Right lobe of liver (tissue), 6 donors: ENCODE results near the gene AVPR1B. TPM values are rescaled to one million over a fixed set of nuclear protein-coding genes. Genes with fewer than 3 reads are reported as not detected.

Source experiments
- ATAC-seq, 4 donors: fragments of 200-7000 bp; cut with Tn5 transposase; one replicate each; pipeline ENCODE4 v1.9.1; 2020; ENCODE audit warnings: mild to moderate bottlenecking in 4 of 4, moderate library complexity in 4 of 4
- DNase-seq, 3 donors: peaks; one replicate each; pipeline ENCODE4 v3.0.0-alpha.2; 2020
- H3K27ac ChIP-seq, 3 donors: fragments of 200-600 bp; one replicate each; pipeline ENCODE4 v1.8.0; 2022
- H3K27me3 ChIP-seq, 2 donors: fragments of 200-600 bp; one replicate each; pipeline ENCODE4 v1.8.0; 2022
- H3K36me3 ChIP-seq, 4 donors: fragments of 200-600 bp; sonication (generic) in 1 of 4; one replicate each; pipeline versions ENCODE4 v1.5.1 to v1.8.0; 2017 to 2022; ENCODE audit warnings: control low read depth in 1 of 4
- H3K4me1 ChIP-seq, 4 donors: fragments of 200-600 bp; sonication (generic) in 1 of 4; one replicate each; pipeline versions ENCODE4 v1.5.1 to v1.8.0; 2017 to 2022; ENCODE audit warnings: control low read depth in 1 of 4
- H3K4me3 ChIP-seq, 3 donors: fragments of 200-600 bp; one replicate each; pipeline ENCODE4 v1.8.0; 2022
- H3K9me3 ChIP-seq, 4 donors: fragments of 200-600 bp; sonication (generic) in 1 of 4; one replicate each; pipeline versions ENCODE4 v1.5.1 to v1.8.0; 2017 to 2022; ENCODE audit warnings: control low read depth in 1 of 4
- CTCF ChIP-seq, 4 donors: fragments of 200-600 bp in 3 of 4; fragments of 450-650 bp in 1 of 4; IDR thresholded peaks; one replicate each; pipeline versions ENCODE4 v1.5.1 to v1.8.0; 2016 to 2022; ENCODE audit warnings: antibody characterized with exemption in 4 of 4, mild to moderate bottlenecking in 2 of 4
- POLR2A ChIP-seq: fragments of 450-650 bp; IDR thresholded peaks from one replicate; pipeline ENCODE4 v1.6.1; 2017; ENCODE audit warnings: antibody characterized with exemption, mild to moderate bottlenecking
- WGBS: methylation state at CpG from one replicate; pipeline ENCODE4 v1.1.6; 2018; ENCODE audit warnings: low coverage, low lambda C conversion rate; ENCODE audit not compliant: insufficient coverage; ENCODE audit errors: missing lambda C conversion rate; 5-methylcytosine and 5-hydroxymethylcytosine counted together
- intact Hi-C, 2 donors: fragments of 100-400 bp; cut with DNase I; formaldehyde crosslinking; loops; one replicate each; pipeline versions ENCODE4 v1.11.2 to v1.14.1; 2022
- total RNA-seq, 6 experiments: library from RNA; depleted of rRNA in 2 of 6; stranded (reverse); fragments of >200 nt in 2 of 6; fragmentation: NEBNext Ultra II Directional in 3 of 6; extraction: Animal tissue kit (Norgen Biotek cat#: 25700) in 3 of 6; gene quantifications; one replicate each; pipeline versions ENCODE4 v1.1.0 to v1.2.4, GENCODE V29; 2016 to 2023
- donor health status: DM: no; HTN: yes; CAD: no.
- donor health status: DM: no; HTN: no; CAD: no.
- donor health status: DM: no; HTN: no; CAD: no.
- donor health status: DM: no; HTN: yes; CAD: no.
- donor health status: DM: no; HTN: yes; CAD: no.

The AVPR1B gene
- total RNA-seq, 6 experiments from 2014 or later, result not detected

DNA sequence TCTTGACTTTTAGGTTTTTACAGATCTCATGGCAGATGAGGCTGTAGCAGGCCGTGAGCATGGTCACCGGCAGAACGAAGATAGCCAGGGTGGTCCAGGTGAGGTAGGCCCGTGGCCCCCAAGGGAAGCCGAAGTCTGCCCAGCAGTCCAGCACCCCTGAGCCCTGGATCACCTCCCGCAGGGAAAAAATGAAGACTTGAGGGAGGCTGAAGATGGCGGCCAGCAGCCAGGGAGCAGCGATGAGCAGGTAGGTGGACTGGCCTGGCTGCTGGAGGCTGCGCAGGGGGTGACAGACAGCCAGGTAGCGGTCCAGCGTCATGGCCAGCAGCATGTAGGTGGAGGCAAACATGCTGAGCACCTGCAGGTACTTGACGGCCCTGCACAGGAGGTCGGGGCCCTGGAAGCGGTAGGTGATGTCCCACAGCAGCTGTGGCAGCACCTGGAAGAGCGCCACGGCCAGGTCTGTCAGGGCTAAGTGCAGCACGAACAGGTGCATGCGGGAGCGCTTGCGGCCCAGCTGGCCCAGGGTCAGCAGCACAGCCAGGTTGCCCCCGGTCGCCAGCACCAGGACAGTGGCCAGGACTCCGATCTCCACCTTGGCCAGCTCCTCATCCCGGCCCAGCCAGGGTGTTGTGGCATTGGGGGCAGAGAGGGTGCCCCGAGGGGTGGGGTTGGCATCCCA lies 856 bp downstream of the AVPR1B start:
- Histone ChIP-seq H3K27me3 (no peaks in the 10 kb centered on the region), H3K36me3 (no peaks in the 10 kb centered on the region), H3K9me3 (peaks cover 0 to 1% (median 0%) of the 10 kb centered on the region in 4 donors), H3K27ac (no peak overlapping the region), H3K4me3 (no peak overlapping the region), H3K4me1 (peaks cover 0 to 28% (median 6%) of the 10 kb centered on the region in 4 donors)
- TF ChIP-seq CTCF (IDR thresholded peaks at IDR 0.05) (no peak), POLR2A (no peak)
- intact Hi-C loops, result no loop called here
- DNase-seq (no peak), ATAC-seq (peak in 1 of 4 donors; percentile 4)
- WGBS, result 93% methylated on average over 5 of the region's 25 CpGs

GRCh38 chr1:206115791-206116190 lies 1.4 kb downstream of the AVPR1B start:
- intact Hi-C loops, result no loop called here
- H3K4me3 ChIP-seq, result no peak overlapping the region
- no peak for TF ChIP-seq POLR2A
- no peak for TF ChIP-seq CTCF (IDR thresholded peaks at IDR 0.05)
- ATAC-seq, result no peak
- H3K9me3 ChIP-seq, result no peaks in the 10 kb centered on the region
- H3K27me3 ChIP-seq, result no peaks in the 10 kb centered on the region
- WGBS, result 92% methylated on average over 7 of the region's 8 CpGs
- no peaks in the 10 kb centered on the region for H3K36me3 ChIP-seq
- no peak overlapping the region for H3K27ac ChIP-seq
- H3K4me1 ChIP-seq, result peaks cover 0 to 28% (median 6%) of the 10 kb centered on the region in 4 donors
- DNase-seq, result no peak

DNA sequence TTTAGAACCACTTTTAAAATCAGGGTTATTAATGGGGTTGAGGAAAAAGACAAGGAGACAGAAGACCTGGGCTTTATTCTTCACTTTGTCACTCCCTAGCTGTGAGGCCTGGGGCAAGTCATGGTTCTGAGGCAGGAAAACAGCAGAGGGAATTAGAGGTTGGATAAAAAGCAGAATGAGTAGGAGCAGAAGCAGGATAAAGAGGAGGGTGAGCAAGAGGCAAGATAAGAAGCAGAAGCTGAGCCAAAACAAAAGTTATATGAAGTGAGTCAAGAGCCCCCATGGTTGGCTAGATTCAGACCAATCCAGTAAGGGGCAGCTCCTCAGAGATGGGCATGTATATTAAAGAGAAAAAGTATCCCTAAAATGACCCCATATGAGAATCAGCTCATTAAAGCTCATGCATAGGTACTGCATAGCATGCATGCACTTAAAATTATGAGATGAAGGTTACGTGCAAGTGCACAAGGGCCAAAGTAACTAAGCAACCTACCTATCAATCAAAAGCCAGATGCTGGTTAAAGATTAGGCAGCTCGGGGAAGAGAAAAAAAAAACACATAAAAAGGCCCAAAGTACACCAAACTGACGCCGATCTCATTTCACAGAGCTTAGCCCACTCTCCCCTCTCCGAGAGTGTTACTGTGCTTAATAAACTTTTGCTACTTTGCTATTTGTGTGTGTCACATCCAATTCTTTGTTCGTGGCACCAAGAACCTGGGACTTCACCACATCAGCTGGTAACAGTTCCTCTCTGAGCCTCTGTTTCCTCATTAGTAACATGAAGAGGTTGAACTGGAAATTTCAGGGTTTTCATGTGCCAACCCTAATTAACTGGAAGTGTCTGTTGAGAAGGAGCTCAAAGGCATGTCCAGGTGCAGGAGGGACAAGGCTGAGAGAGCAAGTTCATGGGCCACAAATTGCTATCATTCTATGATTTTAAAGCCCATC lies 2.2 kb downstream of the AVPR1B start:
- intact Hi-C loops, result no loop called here
- TF ChIP-seq CTCF (IDR thresholded peaks at IDR 0.05), result no peak
- no peak for TF ChIP-seq POLR2A
- H3K27ac ChIP-seq, result no peak overlapping the region
- WGBS, result 36% methylated on average over 6 of the region's 6 CpGs
- H3K4me1 ChIP-seq, result peaks cover 0 to 28% (median 6%) of the 10 kb centered on the region in 4 donors
- H3K36me3 ChIP-seq, result no peaks in the 10 kb centered on the region
- H3K27me3 ChIP-seq, result no peaks in the 10 kb centered on the region
- ATAC-seq (peak in 1 of 4 donors; percentile 25), DNase-seq (no peak)
- H3K9me3 ChIP-seq, result no peaks in the 10 kb centered on the region
- H3K4me3 ChIP-seq, result no peak overlapping the region

GRCh38 chr1:206112600-206113301 lies 4.4 kb downstream of the AVPR1B start:
- DNase-seq (peak in 1 of 3 donors; percentile 56), ATAC-seq (peak; percentile 63 to 81 (median 77))
- Histone ChIP-seq H3K36me3 (no peaks in the 10 kb centered on the region), H3K9me3 (no peaks in the 10 kb centered on the region), H3K4me3 (no peak overlapping the region), H3K4me1 (peaks cover 0 to 26% (median 6%) of the 10 kb centered on the region in 4 donors), H3K27ac (no peak overlapping the region), H3K27me3 (no peaks in the 10 kb centered on the region)
- WGBS, result 35% methylated on average over 7 of the region's 9 CpGs
- intact Hi-C loops, result no loop called here
- no peak for TF ChIP-seq POLR2A
- no peak for TF ChIP-seq CTCF (IDR thresholded peaks at IDR 0.05)
